GM18520 (cell line): ENCODE results near the gene PCSK5.
A peak's percentile ranks its signal among the peaks of the same experiment; 100 is the strongest.
"Not testable (repeated sequence)": the region's sequence is repeated elsewhere in the genome, so short reads cannot be mapped to it uniquely, and the experiment has no call there.

Experiments
- ATAC-seq: cut with Tn5 transposase; IDR thresholded peaks from one replicate; pipeline ENCODE4 v1.9.1; 2021; ENCODE audit not compliant: unreplicated experiment

PCSK5 gene

DNA sequence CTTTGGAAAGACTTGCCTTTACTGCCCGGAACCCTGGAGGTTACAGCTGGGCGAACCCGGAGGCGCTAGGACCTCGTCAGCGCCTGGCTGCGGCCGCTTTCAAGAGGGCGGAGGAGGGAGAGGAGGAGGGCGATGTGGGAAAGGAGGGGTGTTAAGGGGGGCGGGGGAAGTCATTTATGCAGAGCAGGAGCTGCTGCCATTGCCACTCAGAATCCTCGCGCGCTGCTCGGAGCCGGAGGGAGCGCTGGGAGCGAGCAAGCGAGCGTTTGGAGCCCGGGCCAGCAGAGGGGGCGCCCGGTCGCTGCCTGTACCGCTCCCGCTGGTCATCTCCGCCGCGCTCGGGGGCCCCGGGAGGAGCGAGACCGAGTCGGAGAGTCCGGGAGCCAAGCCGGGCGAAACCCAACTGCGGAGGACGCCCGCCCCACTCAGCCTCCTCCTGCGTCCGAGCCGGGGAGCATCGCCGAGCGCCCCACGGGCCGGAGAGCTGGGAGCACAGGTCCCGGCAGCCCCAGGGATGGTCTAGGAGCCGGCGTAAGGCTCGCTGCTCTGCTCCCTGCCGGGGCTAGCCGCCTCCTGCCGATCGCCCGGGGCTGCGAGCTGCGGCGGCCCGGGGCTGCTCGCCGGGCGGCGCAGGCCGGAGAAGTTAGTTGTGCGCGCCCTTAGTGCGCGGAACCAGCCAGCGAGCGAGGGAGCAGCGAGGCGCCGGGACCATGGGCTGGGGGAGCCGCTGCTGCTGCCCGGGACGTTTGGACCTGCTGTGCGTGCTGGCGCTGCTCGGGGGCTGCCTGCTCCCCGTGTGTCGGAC lies at the start of gene PCSK5:
Gene PCSK5 (plus strand): TSS at position 202 of the 805 bp plus-strand sequence. CDS start 509 bp downstream, at position 711.
- peak; percentile 65 for ATAC-seq

DNA sequence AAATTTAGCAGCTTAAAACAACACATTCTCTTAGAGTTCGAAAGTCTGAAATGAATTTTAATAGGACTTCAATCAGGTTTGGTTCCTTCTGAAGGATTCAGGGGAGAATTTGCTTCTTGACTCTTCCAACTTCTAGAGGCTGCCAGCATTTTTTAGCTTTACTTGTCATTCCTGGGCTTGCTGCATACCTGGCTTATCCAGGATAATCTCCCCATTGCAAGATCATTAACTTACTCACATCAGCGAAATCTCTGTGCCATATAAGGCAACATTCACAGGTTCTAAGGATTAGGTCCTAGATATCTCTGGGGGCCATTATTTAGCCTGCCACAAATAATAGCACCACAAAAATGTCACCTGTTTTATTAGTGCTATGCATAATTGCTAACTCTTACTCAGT lies 46.2 kb upstream of the PCSK5 start:
- ATAC-seq = no peak

GRCh38 chr9:75845806-75846205 lies 44.7 kb upstream of the PCSK5 start:
- no peak for ATAC-seq

DNA sequence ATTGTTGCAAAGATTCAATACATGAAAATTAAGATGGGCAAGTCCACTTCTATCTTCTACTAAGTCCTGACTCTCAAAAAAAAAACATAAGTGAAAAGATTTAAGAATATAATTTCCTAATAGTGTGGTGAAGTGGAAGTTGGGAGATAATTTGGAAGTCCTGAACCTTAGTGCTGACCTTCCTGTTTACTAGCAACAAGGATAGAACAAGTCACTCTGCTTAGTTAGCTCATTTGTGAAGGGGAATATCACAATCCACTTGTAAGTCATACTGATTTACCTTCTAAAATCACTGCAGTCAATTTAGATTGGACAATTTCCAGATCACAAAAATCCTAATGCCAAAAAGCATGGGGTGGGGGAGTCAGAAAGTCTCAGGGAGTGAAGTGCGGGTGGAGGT lies 43.4 kb upstream of the PCSK5 start:
- ATAC-seq = no peak

- no peak for ATAC-seq
These were observed 39.8 kb upstream of the PCSK5 start for GRCh38 chr9:75850459-75851200.

DNA sequence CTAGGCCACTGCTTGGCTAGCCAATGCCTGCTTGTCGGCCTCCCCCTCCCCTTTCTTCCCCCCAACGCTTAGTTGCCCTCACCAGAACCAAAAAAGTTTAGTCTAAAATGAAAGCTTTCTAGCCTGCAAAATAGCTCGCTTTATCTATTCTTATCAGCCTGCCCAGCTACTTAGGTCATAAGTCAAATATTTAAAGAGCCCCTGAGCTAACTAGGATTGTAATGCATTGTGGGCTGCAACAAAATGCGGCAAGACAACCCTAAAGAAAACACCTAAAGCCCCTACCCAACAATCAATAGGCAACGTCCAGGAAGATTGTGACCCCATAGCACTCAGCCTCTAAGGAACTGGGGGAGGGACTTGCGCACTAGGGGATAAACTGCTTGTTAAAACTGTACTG lies 38.6 kb upstream of the PCSK5 start:
- no peak for ATAC-seq

GRCh38 chr9:75852746-75853145 lies 37.7 kb upstream of the PCSK5 start:
- no peak for ATAC-seq

DNA sequence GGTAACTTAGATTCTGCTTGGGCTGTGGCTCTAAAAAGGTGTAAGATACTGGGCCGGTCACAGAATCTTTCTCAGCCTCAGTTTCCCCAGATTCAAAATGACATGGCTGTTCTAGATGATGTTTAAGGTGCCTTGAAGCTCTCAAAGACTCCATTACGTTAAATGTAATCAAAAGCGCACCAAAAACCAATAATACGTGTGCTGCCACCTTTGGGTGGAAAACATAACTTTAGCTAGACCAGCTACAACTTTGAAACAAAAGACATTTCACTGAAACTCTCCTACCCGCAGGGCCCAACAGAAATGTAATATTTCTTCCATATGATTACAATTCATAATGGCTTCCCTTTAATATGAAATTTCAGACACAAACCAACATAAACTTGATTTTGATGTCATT lies 35.0 kb upstream of the PCSK5 start:
- no peak for ATAC-seq

DNA sequence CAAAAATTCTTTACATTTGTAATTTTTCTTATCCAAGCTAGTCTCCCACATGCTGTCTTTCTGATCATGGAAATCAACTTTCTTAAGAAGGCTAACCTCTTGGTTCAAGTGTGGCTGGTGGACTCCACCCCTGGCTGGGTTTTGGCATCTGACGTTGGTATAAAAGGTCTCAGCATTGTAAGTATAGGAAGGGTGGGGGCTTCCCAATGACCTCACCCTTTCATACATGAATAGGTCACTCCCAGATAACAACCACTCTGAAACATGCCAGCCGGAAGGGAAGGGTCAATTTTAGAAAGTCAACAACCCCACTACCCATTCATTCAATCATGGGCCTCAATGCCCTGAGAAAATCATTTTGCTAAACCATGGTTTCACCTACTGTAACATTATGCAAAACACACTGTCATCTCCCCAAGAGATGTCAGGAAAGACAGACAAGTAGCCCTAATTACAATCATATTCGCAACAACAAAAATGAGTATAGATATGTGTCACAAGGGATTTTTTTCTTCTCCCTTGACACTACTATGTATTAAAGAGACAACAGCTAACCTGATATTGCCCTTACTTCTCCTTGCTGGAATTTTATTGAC lies 31.9 kb upstream of the PCSK5 start:
- ATAC-seq = peak; percentile 65

GRCh38 chr9:75864266-75864665 lies 26.2 kb upstream of the PCSK5 start:
- no peak for ATAC-seq

DNA sequence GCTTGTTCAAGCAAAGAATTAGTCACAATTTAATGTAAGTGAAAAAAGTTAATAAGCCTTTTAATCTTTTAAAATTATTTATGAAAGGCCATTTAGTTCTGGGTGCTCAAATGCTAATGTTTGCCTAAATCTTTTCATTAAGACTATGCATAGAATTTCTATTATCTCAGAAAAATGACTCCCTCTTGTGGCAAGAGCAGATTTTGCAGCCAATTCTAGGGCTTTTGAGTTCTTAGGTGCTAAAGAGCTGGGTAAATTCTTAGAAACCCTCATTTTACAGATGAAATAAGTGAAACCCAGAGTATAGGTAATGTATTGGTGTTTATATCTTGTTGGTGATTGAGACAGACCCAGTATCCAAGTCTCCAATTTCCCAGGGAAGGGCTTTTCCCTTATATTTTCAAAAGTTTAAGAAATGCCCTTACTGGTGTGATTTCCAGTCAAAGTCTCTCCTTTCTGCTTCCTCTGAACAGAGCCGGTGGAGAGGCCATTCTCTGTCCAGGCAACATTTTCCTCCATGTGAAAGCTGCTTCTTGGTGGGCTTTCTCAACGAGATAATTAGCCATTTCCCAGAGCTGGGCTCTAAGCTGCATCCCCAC lies 24.1 kb upstream of the PCSK5 start:
- no peak for ATAC-seq

- not testable (repeated sequence) for ATAC-seq
These were observed 21.9 kb upstream of the PCSK5 start for GRCh38 chr9:75868526-75868925.

- ATAC-seq = no peak
These were observed 21.2 kb upstream of the PCSK5 start for GRCh38 chr9:75869236-75869635.

GRCh38 chr9:75870450-75870849 lies 20.0 kb upstream of the PCSK5 start:
- no peak for ATAC-seq

DNA sequence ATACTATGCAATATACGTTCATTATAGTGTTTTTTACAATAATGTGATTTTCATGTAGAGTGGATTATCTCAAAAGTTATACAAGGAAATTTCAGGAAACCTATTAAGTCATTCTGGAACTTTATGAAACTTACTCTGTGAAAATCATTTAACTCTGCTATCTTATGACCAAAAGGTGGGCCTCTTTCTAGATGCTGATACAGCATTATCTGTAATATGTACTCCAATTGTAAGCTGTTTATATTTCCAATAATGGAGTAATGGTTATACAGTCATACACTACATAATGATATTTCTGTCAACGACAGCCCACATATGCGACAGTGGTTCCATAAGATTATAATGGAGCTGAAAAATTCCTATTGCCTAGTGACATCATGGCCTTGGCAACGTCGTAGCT lies 18.8 kb upstream of the PCSK5 start:
- no peak for ATAC-seq

- ATAC-seq = no peak
These were observed 16.8 kb upstream of the PCSK5 start for GRCh38 chr9:75873712-75874111.

- ATAC-seq = no peak
These were observed 13.4 kb upstream of the PCSK5 start for GRCh38 chr9:75876999-75877640.

DNA sequence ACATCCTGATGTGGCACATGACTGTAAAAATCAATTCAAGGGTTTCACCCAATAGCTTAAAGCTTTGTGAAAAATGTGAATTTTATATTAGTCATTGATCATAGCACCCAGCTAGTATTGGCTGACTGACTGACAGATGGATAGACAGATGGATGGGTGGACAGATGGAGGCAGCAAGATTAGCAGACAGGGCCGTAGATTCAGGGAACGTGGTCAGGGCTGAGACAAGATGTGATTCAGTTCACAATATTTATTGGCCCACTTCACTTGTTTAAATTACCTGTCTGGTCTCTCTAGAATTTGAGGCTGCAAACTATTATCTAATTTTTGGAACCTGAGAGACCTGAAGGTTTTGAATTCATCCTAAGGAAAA lies 12.0 kb upstream of the PCSK5 start:
- no peak for ATAC-seq

DNA sequence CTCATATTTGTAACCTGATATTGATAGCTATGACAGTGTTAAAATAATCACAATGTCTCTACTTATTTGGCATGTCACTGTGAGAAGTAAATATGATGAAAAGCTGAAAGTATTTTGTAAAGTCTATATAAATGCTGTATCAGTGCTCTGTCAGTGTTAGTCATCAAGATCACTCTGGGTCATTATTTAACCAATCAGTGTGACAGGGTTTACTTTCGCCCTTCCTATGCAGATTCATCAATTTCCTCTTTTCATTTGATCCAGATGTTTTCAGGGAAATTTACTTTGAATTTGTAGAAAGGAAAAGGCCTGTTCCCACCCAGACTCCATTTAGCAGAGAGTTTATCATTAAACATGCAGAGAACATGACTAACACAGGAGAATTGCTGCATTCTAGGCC lies 9.9 kb upstream of the PCSK5 start:
- no peak for ATAC-seq

DNA sequence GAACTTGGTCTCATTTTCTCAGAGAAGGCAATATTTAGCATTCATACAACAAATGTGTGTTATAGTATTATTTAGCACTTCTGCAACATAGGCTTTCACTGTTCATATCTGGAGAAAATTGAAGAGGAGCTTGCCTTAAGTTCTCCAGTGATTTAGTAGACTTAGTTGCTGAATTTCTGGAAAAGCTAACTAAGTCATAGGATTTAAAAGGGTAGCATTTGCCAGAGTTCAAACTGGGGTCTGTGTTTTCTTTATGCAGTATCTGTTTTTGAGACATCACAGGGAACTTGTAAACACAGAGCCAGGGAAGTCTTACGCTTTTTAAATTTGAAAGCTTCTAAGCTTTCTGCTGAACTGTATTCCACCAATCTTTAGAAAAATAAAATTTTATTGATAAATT lies 8.7 kb upstream of the PCSK5 start:
- ATAC-seq = no peak

DNA sequence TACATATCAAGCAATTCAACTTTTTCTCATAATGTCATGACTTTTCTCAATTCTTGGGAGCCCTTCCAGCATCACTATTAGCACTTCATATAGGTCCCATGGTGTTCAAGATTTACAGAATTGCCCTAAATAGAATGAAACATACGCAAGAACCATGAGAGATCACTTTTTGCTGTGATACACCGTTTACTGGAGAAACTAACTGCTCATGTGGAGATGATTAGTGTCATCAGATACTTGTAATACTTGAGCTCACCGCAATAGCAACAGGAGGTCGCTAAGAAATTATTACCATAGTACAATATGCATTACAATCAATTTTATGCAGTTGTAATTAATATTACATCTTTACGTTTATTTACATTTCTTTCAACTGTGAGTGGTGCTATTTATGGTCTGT lies 4.8 kb upstream of the PCSK5 start:
- ATAC-seq = no peak
